22Rv1 (cell line): ENCODE results near the gene TECPR1.

Source experiments
- H3K27ac ChIP-seq: fragments of 450-650 bp; 2 replicates; pipeline ENCODE4 v1.5.1; 2017
- CTCF ChIP-seq: fragments of 450-650 bp; IDR thresholded peaks from 2 replicates; pipeline ENCODE4 v1.5.1; 2017; ENCODE audit warnings: mild to moderate bottlenecking
- ZFX ChIP-seq: fragments of 450-650 bp; IDR thresholded peaks from 2 replicates; pipeline ENCODE4 v1.6.1; 2017; ENCODE audit warnings: antibody characterized with exemption, borderline replicate concordance

Gene TECPR1

DNA sequence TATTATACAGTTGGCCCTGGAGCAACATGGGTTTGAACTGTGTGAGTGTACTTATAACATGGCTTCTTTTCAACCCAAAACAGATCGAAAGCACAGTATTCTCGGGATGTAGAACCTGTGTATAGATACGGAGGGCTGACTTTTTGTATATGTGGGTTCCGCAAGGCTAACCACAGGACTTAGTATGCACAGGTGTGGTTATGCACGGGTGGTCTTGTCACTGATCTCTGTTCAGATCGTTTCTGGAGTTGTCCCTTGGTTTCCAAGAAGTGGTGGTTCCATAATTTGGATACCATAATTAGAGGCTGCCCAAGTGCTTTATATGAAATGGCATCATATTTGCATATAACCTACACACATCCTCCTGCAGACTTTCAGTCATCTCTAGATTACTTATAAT is 51.7 kb downstream of the TECPR1 start:
- TF ChIP-seq CTCF (no peak), ZFX (no peak)
- no peak overlapping the region for H3K27ac ChIP-seq

GRCh38 chr7:98199131-98199530 is 52.9 kb downstream of the TECPR1 start:
- H3K27ac ChIP-seq, result no peak overlapping the region
- TF ChIP-seq CTCF (no peak), ZFX (no peak)

DNA sequence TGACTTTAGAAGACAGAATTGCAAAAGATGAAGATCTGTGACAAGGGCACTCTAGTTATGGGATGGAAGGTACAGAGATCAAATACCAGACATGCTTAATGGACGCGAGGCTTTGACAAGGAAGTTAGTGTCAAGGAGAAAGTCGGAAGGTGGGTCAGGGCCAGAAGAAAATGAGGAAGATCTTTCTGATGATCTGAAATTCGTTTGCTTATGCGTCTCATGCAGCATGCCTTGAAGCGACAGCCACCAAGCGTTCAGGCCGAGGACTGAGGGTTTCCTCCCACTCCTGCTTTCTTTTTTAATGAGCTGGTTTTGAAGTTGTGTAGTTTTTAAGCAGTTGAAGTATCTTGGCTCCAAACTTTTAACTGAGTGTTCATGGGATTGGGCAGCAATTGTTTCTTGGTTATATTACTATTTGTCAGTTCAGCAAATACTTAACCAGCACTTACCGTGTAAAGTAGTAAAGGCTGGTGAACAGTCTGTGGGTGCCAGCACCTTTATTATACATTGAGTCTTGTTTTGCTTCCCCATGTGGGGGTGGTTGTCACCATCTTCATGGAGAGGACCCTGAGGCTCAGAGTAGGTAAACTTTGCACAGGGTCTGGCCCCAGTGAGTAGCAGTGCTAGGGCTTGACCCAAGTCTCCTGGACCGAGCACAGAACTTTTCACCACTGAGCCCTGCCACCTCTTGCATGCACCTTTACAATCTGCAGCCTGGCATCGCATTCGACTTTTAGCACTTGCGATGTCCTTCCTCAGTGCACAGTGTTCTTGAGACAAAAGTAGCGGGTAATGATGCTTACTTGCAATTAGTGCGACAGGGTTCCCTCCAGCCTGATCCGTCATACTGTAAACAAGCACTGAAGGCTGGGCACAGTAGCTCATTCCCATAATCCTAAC is 55.1 kb downstream of the TECPR1 start:
- H3K27ac ChIP-seq, result no peak overlapping the region
- TF ChIP-seq CTCF (no peak), ZFX (no peak)

DNA sequence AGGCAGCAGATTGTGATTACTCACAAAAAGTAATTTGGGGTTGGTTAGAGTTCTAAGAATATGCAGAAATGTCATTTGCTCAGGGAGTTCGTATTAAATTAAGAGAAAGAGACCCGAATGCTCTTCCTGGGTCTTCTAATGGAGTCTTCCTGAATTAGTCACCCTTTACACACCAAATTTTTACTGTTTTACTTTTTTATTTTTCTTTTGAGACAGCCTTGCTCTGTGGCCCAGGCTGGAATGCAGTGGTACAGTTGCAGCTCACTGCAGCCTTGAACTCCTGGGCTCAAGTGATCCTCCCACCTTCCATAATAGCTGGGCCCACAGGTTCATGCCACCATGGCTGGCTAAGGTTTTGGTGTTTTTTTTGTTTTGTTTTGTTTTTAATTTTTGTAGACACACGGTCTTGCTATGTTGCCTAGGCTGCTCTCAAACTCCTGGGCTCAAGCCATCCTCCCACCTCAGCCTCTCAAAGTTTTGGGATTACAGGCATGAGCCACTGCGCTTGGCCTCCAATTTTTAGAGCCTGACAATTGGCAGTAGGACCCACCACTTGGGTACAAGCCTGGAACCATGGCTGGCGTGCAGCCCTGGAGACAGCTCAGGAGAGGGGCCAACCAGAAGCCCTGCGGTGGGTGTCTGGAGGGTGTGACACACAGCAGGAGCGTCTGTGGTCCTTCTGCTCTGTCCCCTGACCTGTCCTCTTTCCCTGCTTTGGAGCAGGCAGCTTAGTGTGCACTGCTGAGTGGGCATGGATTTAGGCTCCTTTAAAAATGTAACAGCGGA is 57.2 kb downstream of the TECPR1 start:
- no peak for TF ChIP-seq CTCF
- no peak for TF ChIP-seq ZFX
- no peak overlapping the region for H3K27ac ChIP-seq

GRCh38 chr7:98194186-98194585 is 57.8 kb downstream of the TECPR1 start:
- no peak for TF ChIP-seq CTCF
- no peak for TF ChIP-seq ZFX
- no peak overlapping the region for H3K27ac ChIP-seq

- TF ChIP-seq ZFX, result no peak
- no peak for TF ChIP-seq CTCF
- no peak overlapping the region for H3K27ac ChIP-seq
Measured at GRCh38 chr7:98193474-98194180, 58.4 kb downstream of the TECPR1 start.
